Vagina (tissue), 2 donors: ENCODE results near the gene UBTD2.

ENCODE experiments used
- POLR2A ChIP-seq, 2 donors: fragments of 450-650 bp; IDR thresholded peaks; one replicate each; pipeline ENCODE4 v1.6.1; 2017; ENCODE audit warnings: antibody characterized with exemption in 2 of 2, mild to moderate bottlenecking in 2 of 2, moderate library complexity in 2 of 2
- POLR2AphosphoS5 ChIP-seq, 2 donors: sonication (generic); formaldehyde crosslinking; IDR thresholded peaks; one replicate each; pipeline ENCODE4 v1.9.0; 2017; ENCODE audit warnings: antibody characterized with exemption in 2 of 2, mild to moderate bottlenecking in 2 of 2, low read depth in 1 of 2; ENCODE audit not compliant: insufficient read depth in 1 of 2

- TF ChIP-seq POLR2A (IDR thresholded peaks at IDR 0.05): no peak
- no peak for TF ChIP-seq POLR2AphosphoS5 (IDR thresholded peaks at IDR 0.05; ENCODE audit: insufficient read depth in 1 of 2, low read depth in 1 of 2)
Observed at GRCh38 chr5:172175263-172175719, 108.3 kb downstream of the UBTD2 start.
